ENCODE measurements around the gene ANKH.
"Not testable (repeated sequence)": the region's sequence is repeated elsewhere in the genome, so short reads cannot be mapped to it uniquely, and the experiment has no call there.

Gene ANKH

DNA sequence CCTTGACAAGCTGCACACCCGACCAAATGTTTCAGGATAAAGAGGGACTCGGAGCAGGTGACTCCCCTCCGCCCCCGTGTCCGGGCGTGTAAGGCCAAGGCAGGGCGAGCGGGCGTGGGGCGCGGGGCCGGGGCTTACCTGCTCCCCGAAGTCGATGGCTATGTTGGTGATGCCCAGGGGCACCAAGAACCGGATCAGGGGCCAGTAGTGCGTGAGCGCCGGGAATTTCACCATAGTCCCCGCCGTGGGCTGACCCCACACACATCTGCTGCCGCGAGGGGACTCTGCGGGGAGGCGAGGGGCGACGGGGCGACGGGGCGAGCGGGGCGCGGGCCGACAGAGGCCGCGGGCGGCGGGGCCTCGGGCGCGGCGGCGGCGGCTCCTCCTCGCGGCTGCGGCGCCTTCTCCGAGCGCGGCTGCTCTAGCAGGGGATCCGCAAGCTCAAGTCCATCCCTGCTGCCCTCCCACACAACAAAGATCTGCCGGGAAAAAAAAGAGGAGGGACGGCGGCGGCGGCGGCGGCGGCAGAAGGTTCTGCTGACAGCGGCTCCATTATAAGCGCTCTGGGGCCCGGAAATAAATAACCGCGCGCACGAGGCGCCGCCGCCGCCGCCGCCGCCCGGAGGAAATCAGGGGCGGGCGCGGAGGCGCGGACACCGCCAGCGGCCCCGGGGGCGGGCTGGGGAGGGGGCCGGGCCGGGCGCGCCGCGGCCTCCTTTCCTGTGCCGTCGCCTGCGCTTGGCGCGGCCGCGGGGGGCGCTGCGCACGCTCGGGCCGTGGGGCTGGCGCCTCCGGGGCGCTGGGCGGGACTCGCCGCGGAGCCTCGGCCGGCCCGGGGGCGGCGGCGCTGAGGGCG, at the start of gene ANKH:
TSS of gene ANKH (minus strand) at position 565 of the 856 bp plus-strand sequence. CDS start at position 234, 331 bp downstream.
- DNase-seq (ENCODE audit: low read depth in 1 of 2, low spot score in 1 of 2) = peak; percentile 60 to 70

GRCh38 chr5:14920121-14920520, 48.5 kb upstream of the ANKH start:
- DNase-seq (ENCODE audit: low read depth in 1 of 2, low spot score in 1 of 2) = no peak

- not testable (repeated sequence) for DNase-seq (ENCODE audit: low read depth in 1 of 2, low spot score in 1 of 2)
Observed at GRCh38 chr5:14919106-14919505, 47.5 kb upstream of the ANKH start.

DNA sequence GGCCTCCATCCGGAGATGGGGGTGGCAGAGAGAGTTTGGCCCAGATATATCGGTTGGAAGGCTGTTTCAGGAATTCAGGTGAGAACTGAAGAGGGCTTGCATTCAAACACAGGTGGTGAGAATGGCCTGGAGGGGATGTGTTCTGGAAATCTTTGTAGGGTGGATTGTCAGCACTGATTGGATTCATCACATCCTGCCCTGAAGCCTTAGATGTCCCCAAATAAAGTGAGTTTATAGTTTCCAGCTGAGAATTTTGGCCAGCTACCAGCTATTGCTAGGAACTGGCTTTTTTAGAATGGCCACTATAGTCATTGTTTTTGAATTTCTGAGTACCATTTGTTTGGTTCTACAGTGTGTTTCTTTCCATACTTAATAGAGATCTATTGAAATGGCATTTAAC, 46.1 kb upstream of the ANKH start:
- DNase-seq (ENCODE audit: low read depth in 1 of 2, low spot score in 1 of 2) = no peak

GRCh38 chr5:14915291-14915952, 43.8 kb upstream of the ANKH start:
- DNase-seq (ENCODE audit: low read depth in 1 of 2, low spot score in 1 of 2) = no peak

GRCh38 chr5:14914623-14915260, 43.2 kb upstream of the ANKH start:
- no peak for DNase-seq (ENCODE audit: low read depth in 1 of 2, low spot score in 1 of 2)

DNA sequence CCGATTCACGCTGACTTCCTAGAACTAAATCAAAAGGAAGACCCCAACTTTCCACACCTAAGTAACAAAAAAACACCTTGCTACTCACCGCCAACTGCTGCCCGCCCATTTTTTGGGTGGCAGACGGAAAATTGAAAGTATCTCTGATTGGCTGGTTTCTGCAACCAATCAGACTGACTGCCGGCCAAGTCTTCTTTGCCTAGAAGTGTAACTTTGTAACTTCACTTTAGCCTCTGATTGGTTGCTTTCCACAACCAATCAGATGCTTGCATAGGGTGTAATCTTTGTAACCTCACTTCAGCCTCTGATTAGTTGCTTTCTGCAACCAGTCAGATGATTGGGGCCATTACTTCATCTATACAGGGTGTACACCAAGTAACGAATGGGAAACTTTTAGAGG, 42.6 kb upstream of the ANKH start:
- DNase-seq (ENCODE audit: low read depth in 1 of 2, low spot score in 1 of 2) = no peak

- DNase-seq (ENCODE audit: low read depth in 1 of 2, low spot score in 1 of 2) = no peak
Observed at GRCh38 chr5:14913096-14913495, 41.5 kb upstream of the ANKH start.

GRCh38 chr5:14912206-14912605, 40.6 kb upstream of the ANKH start:
- no peak for DNase-seq (ENCODE audit: low read depth in 1 of 2, low spot score in 1 of 2)

GRCh38 chr5:14909369-14909768, 37.8 kb upstream of the ANKH start:
- DNase-seq (ENCODE audit: low read depth in 1 of 2, low spot score in 1 of 2) = no peak

GRCh38 chr5:14908172-14908571, 36.6 kb upstream of the ANKH start:
- DNase-seq (ENCODE audit: low read depth in 1 of 2, low spot score in 1 of 2) = no peak

- no peak for DNase-seq (ENCODE audit: low read depth in 1 of 2, low spot score in 1 of 2)
Observed at GRCh38 chr5:14906628-14907027, 35.0 kb upstream of the ANKH start.

DNA sequence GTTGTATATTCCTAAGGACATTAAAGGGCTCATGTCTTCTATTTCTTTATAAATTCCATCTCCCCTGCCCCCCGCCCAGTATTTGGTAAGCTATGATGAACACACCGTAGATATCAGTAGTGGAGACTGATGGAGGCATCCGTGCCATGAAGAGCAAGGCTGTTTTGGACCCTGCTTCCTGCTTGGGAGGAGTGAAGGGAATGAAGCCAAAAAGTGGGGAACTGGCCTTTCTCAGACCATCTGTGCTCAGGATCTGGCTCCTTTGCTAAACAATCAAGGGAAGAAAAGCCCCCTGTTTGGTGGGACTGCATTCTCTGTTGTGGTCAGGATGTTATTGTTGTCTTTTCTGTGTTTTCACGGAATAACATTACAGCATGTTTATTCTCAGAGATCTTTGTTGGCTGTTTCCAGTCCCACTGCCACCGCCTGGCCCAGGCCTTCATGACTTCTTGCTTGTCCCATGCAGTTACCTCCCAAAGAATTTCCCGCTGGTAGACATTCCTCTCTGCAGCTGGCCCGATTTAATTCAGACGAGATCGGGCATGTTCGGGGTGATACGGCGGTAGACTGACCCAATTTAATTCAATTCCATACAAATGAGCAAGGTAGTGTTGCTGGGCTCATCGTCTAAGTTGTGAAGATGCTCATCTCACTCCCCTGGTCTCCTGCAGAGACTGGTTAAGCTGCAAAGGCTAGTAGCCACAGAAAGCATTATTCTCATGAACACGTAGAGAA, 31.4 kb upstream of the ANKH start:
- no peak for DNase-seq (ENCODE audit: low read depth in 1 of 2, low spot score in 1 of 2)

GRCh38 chr5:14901462-14902051, 30.0 kb upstream of the ANKH start:
- no peak for DNase-seq (ENCODE audit: low read depth in 1 of 2, low spot score in 1 of 2)

DNA sequence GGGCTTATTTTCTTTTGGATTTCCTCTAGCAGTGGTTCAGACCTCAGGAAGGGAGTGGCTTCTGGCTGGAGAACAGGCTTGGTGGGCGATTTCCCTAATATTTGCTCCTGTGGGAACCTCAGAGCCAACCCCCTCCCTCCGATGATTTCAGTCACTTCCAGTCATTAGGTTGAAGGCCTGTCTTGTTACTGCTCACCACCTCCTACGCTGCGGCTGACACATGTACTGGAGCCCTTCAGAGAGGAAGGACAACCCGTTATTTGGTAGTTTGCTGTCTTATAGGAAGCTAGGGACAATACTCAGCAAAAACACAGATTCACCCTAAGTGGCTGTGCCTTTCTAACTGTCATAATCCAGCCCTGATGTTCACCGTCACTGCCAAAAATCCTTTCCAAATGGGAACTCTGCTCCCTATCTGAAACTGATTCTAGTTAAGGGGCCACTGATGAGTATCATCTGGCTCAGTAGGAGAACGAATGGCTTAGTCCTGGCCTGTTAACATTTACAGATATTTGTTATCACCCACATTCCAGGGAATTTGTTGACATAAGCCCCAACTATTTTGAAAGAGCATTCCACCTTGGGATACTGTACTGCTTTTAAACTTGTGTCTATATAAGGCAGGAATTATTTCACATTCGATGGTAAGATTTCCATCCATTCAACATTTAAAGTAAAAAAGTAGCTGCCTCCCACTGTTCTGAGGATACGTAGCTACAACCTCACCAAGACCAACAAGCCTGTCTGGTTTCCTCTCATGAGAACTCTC, 29.3 kb upstream of the ANKH start:
- no peak for DNase-seq (ENCODE audit: low read depth in 1 of 2, low spot score in 1 of 2)

DNA sequence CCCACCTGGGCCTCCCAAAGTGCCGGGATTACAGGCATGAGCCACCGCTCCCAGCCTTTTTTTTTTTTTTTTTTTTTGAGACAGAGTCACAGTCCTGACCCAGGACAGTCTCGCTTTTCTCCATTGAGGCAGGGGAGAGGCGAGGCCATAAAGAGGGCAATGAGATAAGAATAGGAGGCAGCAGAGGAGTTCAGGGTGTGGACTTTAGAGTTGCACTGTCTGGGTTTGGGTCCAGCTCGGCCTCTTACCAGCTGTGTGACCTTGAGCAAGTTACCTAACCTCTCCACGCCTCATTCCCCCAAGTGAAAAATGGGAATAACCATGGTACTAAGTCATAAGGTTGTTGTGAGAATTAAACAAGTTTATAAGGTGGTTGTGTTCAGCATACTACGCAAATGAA, 24.6 kb upstream of the ANKH start:
- DNase-seq (ENCODE audit: low read depth in 1 of 2, low spot score in 1 of 2) = no peak

GRCh38 chr5:14895301-14895700, 23.7 kb upstream of the ANKH start:
- DNase-seq (ENCODE audit: low read depth in 1 of 2, low spot score in 1 of 2) = no peak

DNA sequence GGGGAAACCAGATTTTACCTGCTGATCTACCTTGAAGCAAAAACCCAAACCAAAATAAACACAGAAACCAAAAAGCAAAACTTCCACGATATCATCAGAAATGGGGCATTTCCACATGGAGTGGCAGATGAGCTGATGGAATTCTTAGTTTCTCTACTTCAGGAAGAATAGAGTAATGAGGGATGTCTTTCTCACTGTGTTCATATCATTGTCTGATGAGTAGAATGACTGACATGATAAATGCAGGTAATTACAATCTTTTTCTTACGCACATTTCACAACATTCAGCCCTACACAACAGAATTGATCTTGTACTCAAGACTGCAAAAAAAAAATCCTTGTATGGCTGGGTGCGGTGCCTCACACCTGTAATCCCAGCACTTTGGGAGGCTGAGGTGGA, 23.2 kb upstream of the ANKH start:
- DNase-seq (ENCODE audit: low read depth in 1 of 2, low spot score in 1 of 2) = no peak

GRCh38 chr5:14893381-14893780, 21.8 kb upstream of the ANKH start:
- DNase-seq (ENCODE audit: low read depth in 1 of 2, low spot score in 1 of 2) = no peak

- no peak for DNase-seq (ENCODE audit: low read depth in 1 of 2, low spot score in 1 of 2)
Observed at GRCh38 chr5:14890846-14891245, 19.3 kb upstream of the ANKH start.
